NAMALWA (cell line): ENCODE results near the gene SLC36A3.
"Not testable (repeated sequence)": the region's sequence is repeated elsewhere in the genome, so short reads cannot be mapped to it uniquely, and the experiment has no call there.

ENCODE experiments used
- DNase-seq: peaks from one replicate; pipeline ENCODE4 v3.0.0-alpha.2; 2015; ENCODE audit warnings: low spot score

Gene SLC36A3

DNA sequence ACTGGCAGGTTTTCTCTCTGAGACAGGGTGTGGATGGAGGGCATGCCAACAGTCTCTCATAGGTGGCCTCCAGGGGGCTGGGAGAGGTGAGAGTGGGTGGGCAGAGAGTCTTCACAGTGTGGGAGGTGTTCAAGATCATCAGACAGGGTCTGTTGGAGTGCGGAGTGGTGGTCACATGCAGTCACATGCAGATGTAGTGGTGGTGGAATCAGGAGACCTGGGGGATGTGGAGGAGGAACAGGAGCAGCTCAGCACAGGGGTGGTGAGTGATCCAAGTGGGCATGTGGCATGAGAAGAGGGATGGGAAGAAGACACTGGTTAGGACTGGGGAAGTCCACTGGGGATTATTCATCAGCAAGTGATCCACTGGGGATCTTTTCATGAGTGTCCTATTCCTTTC is 44.8 kb downstream of the SLC36A3 start:
- DNase-seq = no peak

DNA sequence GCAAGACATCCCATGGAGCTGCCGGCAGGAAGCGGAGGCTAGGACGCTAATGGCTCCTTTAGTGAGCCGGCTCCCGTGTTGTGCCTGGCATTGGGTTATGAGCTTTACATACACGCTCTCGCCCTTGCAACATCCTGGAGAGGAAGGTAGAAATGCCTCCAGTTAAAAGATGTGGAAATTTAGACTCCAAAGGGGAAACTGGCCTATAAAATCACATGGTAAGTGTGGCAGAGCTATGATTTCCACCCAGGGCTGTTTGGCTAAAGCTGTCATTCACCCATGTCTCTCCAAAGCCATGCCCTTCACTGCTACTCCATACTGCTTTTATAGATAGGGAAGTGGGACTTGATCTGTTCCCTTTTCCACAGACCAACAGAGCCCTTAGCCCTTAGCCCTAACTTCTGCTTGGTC is 45.4 kb downstream of the SLC36A3 start:
- DNase-seq = no peak

DNA sequence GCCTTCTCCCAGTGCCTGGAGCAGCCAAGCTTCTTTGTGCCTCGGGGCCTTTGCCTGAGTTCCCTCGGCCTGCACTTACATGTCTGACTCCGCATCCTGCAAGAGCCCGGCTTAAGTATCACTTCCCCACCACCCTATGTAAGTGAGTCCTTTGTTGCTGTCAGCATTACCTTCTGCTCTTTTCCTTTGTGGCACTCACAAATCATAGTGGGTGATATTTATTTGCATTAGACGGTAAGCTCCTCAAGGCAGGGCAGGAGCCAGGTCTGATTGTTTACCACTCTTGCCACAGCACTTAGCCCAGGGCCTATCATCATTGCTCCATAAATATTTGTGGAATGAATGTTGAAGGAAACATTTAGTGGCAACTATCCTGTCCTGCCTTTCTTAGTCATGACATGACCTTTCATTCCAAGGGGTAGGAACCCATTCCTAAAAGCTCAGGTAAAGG is 45.8 kb downstream of the SLC36A3 start:
- DNase-seq = peak; percentile 40

DNA sequence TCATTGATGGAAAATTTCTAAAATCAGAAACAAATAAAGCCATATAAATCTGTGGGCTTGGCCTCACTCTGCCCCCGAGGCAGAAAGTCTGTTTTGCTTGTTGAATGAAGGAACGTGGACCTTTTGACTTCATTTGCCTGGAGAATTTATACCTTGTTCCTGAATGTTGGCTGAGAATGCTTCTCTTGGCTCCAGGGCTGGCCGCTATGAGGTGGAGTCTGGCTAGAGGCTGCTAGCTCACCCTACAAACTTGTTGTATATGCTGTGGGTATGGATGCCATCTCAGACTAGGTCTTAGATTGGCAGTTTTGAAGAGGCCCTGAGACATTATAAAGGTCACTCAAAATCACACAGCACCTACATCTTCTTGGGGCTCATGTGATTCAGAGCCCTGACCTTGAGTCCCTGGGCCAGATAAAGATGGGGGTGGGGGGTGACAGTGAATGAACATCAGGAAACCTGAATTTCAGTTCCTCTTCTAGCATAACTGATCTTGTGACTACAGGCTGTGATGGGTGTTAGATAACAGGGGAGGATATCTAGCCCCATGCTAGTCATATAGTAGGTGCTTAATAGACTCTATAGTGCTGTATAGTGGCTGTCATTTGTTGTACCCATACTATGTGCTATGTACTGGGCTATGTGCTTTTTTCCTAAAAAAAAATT is 47.8 kb downstream of the SLC36A3 start:
- DNase-seq = peak; percentile 80

DNA sequence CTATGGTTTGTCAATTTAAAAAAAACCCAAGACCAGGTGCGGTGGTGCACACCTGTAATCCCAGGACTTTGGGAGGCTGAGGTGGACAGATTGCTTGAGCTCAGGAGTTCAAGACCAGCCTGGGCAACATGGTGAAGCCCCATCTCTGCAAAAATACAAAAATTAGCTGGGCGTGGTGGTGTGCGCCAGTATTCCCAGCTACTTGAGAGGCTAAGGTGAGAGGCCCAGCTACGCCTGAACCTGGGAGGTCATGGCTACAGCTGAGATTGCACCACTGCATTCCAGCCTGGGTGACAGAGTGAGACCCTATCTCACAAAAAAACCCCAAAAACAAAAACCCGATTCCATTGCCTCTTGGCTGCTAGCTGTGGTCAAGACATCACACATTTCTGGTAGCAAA is 48.6 kb downstream of the SLC36A3 start:
- not testable (repeated sequence) for DNase-seq

DNA sequence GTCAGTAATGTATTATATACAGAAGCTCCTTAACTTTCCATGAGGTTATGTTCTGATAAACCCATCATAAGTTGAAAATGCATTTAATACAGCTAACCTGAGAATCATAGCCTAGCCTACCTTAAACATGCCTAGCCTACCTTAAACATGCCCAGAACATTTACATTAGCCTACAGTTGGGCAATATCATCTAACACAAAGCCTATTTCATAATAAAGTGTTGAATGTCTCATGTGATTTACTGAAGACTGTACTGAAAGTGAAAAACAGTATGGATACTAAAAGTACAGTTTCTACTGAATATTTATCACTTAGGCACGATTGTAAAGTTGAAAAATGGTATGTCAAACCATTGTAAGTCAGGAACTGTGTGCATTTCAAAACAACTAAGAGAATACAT is 49.0 kb downstream of the SLC36A3 start:
- DNase-seq = peak; percentile 26

DNA sequence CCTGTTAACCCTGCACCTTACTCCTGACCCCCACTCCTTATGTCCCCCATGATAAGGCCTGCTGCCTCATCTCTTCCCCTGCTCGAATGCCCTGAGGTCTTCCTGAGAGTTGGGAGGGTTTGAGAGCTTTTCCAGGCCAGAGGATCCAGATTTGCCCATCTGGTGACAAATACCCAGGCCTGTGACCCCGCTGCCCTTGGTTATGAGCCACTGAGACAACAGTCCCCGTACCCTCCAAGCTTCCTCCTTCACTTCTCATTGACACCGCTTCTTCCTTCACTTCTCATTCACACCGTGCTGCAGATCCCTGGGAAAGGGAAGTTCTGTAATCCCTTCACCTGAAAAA is 50.0 kb downstream of the SLC36A3 start:
- DNase-seq = peak; percentile 46

DNA sequence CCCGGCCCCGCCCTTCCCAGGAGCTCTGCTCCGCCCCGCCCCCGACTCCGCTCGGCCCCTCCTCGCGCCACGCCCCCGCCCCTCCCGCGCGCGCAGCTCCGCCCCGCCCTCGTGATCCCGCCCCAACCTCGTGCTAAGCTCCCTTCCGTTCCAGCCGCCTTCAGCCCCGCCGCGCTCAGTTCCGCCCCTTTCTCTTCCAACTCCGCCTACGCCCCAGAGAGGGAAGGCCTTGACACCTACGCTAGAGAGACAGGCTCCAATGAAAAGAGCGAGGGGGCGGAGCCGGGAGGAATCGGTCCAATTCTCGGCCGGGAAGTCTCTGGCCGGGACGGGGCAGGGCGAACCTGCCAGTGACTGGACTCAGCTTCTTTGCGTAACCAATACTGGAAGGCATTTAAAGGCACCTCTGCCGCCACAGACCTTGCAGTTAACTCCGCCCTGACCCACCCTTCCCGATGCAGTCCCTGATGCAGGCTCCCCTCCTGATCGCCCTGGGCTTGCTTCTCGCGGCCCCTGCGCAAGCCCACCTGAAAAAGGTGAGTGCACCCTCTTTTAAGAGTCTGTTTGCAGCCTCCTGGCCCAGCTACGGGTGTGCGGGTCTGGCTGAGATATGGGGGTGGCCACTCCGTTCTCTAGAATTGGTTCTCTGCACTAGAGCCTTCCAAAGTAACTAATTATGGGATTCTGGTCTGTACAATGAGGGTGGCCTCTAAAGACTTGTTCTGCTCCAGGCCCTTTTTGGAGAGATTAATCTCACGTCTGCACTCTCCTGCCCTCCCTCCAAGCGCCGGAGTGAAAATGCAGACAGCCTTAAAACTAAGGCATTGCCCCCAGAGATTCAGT is 50.6 kb downstream of the SLC36A3 start, which contains the start of gene GM2A:
Gene GM2A (plus strand): TSS at position 424 of the 843 bp plus-strand sequence. CDS start 32 bp downstream, at position 456.
- DNase-seq = peak; percentile 99

DNA sequence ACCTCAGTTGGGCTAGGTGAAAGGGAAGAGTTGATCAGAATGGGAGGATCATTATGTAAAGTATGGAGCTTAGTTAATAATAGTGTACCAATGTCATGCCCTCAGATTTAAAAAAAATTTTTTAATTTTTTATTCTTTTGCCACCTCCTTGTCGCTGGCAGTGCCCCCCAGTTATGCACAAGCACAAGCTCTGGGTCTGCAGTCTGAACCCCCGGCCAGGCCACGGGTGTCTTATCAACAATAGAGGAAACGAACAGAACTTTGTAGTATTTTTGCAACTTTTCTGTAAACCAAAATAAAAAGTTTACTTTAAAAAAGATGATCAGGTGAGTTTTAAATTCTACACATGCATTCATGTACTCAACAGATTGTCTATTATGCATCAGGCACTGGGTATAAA is 51.9 kb downstream of the SLC36A3 start:
- no peak for DNase-seq

DNA sequence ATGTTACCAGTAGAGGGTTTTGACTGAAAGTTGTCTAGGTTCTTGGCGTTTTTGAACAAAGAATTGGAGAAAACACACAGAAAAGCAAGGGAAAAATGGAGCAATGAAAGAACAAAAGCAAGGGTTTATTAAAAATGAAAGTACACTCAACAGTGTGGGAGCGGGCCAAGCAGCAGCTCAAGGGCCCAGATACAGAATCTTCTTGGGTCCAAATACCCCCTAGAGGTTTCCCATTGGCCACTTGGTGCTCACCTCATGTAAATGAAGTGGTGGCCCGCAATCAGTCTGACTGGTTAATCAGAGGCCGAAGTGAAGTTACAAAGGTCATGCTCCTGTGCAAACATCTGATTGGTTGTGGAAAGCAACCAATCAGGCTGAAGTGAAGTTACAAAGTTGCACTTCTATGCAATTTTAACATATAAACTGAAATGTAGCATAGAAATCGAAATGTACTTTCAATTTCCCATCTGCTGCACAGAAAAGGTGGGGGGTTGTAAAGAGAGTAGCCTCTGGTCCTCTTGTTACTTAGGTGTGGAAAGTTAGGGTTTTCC is 52.5 kb downstream of the SLC36A3 start:
- DNase-seq = no peak

DNA sequence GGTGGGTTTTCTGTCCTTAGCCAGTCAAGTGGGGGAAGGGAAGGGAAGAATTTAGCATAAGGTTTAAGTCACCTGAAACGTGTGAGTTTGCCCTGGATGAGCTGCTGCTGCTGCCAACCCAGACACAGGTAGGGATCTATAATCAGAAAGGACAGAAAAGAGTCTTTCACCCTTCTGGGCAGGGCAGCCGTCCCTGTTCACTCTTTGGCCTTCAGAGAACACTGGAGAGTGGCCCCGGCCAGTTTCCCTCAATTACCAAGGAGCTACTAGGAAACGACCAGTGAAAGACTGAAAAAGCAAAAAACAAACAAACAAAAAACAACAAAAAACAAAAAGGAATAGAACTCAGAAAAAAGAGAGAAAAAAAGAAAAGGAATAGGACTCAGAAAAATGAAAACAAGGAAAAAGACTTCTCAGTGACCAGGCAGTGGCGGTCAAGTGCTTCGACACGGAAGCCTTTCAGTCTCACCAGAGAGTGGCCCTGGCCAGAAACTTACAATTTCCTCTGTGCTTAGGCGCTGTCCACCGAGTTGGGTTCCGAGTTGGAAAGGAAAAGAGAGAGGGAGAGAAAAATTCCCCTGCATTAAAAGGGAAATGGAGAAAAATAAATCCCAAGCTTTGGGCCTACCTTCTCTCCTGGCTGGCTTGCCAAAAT is 53.1 kb downstream of the SLC36A3 start:
- DNase-seq = no peak

DNA sequence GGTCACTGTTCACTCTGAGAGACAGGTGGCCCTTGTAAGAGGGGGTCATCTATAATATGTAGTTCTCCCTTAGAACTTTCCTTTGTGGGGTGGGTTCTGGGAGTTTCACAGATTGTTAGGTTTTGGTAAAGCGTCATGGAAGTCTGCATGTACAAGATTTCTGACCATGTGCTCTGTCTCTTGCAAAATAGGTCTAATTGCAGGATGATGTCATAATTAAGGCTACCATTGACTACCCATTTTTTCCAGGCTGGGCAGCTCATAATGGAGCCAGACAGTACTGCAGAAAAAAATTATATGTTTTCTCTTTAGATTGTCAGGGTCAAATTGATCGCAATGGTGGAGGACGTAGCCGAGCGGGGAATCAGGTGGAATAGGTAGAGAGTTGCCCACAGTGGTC is 54.3 kb downstream of the SLC36A3 start:
- no peak for DNase-seq

DNA sequence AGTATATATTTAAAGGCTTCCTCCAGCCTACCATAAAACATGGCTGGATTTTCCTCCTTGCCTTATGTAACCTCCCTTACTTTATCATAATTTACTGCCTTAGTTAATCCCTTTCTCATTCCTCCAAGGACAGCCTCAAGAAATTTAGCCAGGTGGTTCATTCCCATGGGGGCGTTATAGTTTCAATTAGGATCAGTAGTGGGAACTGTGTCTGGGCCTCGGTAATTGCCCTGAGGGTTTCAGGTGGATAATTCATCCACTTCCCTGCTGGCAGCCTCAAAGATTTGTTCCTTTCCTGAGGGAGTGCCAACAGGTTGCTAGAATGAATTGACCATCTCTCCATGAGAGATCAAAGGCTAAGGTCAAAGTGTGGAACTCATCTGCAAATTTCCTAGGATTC is 54.9 kb downstream of the SLC36A3 start:
- DNase-seq = no peak

DNA sequence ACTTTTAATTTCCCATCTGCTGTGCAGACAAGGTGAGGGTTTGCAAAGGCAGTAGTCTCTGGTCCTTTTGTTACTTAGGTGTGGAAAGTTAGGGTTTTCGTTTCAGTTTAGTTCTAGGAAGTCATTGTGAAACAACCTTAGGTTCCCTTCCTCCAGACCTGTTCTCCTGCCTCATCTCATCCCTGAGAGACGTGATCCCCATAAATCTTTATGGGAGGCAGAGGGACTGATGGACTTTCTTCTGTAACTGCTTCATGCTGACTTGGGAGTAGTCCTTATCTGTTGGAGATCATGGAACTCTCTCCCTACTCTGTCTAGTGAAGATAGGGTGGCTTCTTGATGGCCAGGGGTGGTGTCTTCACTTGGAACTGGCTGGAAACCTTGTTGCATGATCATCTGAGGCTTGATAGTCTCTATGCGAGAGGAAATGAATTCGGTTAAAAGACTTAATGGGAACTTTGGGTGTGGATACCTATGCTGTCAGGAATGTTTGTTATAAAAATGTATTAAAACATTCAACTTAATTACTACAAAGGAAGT is 57.8 kb downstream of the SLC36A3 start:
- no peak for DNase-seq

DNA sequence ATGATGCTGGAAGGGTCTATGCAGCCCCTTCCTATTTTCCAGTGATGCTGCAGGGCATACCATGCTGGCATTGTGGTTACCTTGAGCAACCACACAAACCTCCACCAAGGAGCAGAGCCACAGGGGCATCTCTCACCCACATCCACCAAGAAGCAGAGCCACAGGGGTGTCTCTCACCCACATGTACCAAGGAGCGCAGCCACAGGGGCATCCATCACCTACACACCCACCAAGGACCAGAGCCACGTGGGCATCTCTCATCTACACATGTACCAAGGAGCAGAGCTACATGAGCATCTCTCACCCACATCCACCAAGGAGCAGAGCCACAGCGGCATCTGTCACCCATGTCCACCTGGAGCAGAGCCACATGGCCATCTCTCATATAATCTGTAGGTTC is 59.4 kb downstream of the SLC36A3 start:
- no peak for DNase-seq

DNA sequence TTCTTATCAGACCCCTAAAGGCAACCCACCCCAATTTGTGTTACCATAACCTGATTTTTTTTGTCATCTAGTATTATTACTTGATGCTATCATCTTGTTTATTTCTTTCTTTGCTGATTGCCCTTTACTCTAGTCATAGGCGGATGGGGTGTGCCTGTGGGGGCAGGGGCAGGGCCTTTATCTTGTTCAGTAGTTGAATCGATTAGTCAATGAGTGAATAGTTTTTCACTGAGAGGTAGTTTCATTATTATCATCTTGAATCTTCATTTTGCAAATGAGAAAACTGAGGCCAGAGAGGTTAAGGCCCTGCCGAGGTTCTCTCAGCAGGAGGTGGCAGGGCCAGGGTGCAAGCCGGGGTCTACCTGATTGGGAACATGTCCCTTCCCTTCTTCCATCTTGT is 60.0 kb downstream of the SLC36A3 start:
- DNase-seq = no peak

DNA sequence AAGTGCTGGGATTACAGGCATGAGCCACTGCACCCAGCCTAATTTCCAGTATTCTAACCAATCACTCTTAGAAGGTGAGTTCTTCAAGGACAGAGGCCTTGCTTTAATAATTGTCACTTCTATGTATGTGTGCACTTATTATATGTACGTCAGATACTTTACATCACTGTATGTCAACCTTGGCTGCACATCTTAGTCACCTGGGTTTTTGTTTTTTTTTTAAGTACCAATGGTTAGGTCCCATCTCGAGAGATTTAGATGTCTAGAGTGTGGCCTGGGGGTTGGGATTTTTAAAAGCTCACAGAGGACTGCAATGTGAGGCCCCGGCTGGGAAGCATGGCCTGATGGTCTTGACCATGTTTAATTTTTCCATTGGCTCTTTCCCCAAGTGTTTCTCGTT is 60.4 kb downstream of the SLC36A3 start:
- no peak for DNase-seq

DNA sequence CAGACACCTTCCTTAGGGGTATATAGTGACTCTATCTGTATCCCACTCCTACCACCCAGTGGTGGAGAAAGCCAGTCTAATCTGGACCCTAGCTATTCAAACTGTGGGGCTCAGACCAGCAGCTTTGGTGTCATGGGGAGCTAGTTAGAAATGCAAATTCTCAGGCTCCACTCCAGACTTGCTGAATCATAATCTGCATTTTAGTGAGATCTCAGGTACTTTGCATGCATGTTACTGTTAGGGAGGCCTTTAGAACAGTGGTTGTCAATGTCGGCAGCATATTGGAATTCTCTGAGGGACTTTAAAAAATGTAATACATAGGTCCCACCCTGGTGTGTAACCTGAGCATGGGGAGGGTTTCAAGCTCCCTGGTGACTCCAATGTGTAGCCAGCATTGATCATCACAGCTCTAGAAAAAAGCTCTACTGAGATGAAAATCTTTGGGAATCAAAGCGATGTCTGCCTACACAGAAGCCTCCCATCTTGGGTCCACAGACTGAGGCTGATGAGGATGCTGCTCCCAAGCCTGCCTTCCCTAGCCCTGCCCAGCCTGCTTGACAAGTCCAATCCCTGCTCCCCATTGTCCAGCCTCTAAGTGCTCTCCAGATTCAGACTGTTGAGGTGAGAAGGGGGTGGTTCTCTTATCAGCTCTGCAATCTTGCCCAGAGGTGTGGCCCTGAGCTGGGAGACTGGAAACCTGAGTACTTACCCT is 62.5 kb downstream of the SLC36A3 start:
- peak; percentile 38 for DNase-seq

DNA sequence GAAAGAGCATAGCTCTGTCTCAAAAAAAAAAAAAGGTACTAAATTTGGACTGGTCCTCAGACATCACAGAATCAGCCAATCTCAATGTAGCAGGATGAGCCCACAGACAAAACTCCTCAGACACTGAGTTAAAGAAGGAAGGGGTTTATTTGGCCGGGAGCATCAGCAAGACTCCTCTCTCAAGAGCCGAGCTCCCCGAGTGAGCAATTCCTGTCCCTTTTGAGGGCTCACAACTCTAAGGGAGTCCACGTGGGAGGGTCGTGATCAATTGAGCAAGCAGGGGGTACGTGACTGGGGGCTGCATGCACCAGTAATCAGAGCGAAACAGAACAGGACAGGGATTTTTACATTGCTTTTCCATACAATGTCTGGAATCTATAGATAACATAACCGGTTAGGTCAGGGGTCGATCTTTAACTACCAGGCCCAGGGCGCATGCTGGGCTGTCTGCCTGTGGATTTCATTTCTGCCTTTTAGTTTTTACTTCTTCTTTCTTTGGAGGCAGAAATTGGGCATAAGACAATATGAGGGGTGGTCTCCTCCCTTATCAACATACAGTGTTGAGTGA is 63.2 kb downstream of the SLC36A3 start:
- not testable (repeated sequence) for DNase-seq

DNA sequence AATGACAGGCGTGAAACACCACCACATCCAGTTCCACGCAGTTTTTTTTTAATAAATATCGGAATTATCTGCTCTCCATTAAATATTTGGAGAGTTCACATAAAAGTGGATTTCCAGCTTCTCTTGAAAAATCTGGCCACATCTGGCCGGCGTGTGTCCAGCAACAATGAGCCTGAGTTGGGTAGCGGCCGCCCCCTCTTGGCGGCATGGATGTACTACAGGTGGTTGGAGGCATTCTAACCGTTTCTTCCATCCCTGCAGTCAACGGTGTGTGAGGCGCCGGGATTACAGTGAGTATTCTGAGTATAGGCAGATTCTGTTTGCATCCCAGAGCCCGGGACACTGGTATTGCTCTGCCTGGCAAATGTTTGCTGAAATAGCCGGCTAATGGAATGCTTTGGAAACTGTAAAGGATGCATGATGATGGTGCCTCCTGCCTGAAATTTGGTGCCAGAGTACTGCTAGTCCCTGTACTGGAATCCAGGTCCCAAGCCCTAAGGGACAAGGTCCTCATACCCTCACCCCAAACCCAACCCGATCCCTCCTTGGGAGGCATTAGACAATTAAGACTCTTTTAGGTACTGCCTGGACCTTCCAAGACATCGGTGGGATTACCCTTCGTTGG is 64.2 kb downstream of the SLC36A3 start:
- peak; percentile 80 for DNase-seq

DNA sequence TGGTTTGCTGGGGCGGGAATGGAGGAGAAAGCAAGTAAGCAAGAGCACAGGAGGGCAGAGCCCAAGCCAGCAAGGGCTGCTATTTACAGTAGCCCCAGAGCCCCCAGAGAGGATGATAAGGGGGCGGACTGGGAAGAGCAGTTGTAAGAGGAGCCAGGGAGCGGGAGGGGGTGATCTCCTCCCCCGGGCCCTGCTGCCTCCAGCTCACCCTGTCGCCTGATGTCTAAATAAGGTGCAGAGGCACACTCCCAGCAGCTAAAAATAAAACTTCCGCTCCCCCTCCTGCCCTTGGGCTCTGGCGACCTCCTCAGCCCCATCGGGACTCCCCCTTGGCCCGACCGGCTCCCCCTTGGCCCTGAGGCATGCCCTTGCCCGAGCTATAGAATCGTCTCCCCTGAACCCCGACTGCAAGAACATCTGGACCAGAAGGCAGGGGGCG is 65.2 kb downstream of the SLC36A3 start:
- peak; percentile 54 for DNase-seq
